SU-DHL-6 (cell line): ENCODE data around the gene ZNF423.

Experiments
- CTCF ChIP-seq: fragments of 200-600 bp; sonication (generic); IDR thresholded peaks from one replicate; pipeline ENCODE4 v1.5.1; 2017; ENCODE audit warnings: antibody characterized with exemption, mild to moderate bottlenecking, low read length, moderate library complexity; ENCODE audit not compliant: insufficient read depth, poor library complexity, severe bottlenecking
- EZH2phosphoT487 ChIP-seq: fragments of 200-600 bp; sonication (generic), shearing (Covaris generic); conservative IDR thresholded peaks from 2 replicates; pipeline ENCODE4 v1.6.1; 2018; ENCODE audit warnings: mild to moderate bottlenecking, antibody characterized with exemption, low read length, moderate library complexity, mixed read lengths

DNA sequence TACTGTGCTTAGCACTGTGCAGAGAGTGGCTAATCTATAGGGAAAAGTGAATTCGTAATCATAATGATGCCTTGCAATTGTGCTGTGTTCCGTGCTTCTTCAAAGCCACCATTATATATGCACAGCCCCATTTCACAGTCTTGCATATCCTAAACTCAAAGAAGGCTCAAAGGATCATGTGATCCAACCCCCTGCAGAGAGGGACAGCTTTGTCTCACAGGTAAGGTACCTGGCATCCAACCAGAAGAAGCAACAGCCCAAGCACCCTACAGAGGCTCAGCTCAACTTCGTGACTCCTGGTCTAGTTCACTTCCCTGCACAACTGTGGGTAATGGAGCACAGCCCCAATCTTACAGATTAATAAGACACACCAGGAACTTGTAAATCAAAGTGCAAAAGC, 124.0 kb downstream of the ZNF423 start:
- no peak for TF ChIP-seq CTCF
- no peak for TF ChIP-seq EZH2phosphoT487
